Measurements from ENCODE around the gene FEZ2.

Gene FEZ2

GRCh38 chr2:36567711-36568408 lies 30.1 kb downstream of the FEZ2 start:
- Histone ChIP-seq H3K27ac (ENCODE audit: low read depth, low read length) (no peak overlapping the region), H3K4me3 (ENCODE audit: low read length) (no peak overlapping the region), H3F3A (ENCODE audit: control insufficient read depth, insufficient read depth) (no peaks in the 10 kb centered on the region), H3K4me1 (ENCODE audit: control insufficient read depth, low read length) (no peaks in the 10 kb centered on the region), H3K9me2 (replicated peaks; ENCODE audit: control insufficient read depth, low read length) (no peaks in the 10 kb centered on the region), H3K4me2 (ENCODE audit: low read length) (no peak overlapping the region), H3K36me3 (ENCODE audit: control insufficient read depth, low read length) (peaks cover 9% of the 10 kb centered on the region), H3K27me3 (ENCODE audit: control insufficient read depth, low read length) (no peaks in the 10 kb centered on the region), H4K20me1 (ENCODE audit: control insufficient read depth, insufficient read depth, low read depth, low read length) (no peaks in the 10 kb centered on the region), H3K79me2 (ENCODE audit: control insufficient read depth, low read length) (no peaks in the 10 kb centered on the region), H3K9me3 (ENCODE audit: control insufficient read depth, insufficient read depth, low read length) (no peaks in the 10 kb centered on the region)
- TF ChIP-seq CTCF (IDR thresholded peaks at IDR 0.05; ENCODE audit: low read depth, low read length, poor library complexity, severe bottlenecking) (no peak), EZH2phosphoT487 (IDR thresholded peaks at IDR 0.05; ENCODE audit: borderline replicate concordance, low read length) (no peak)

DNA sequence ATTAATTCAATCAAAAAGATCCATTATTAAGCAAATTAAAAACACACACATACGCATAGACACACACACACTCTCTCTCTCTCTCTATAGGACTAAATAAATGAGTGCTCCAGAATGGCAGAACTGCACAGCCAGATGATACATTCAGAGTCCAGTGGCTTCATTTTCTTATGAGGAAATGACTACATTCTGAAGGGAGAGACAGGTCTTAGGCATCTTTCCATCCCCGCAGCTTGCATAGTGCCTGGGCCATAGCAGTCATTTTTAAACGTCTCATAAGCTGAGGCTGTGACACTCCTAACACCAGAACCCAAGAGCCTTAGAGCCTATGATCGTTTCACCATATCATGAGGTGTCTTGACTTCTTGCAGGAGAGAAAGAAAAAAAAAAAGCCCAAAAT lies 31.1 kb downstream of the FEZ2 start:
- Histone ChIP-seq H3K4me2 (ENCODE audit: low read length) (no peak overlapping the region), H4K20me1 (ENCODE audit: control insufficient read depth, insufficient read depth, low read depth, low read length) (no peaks in the 10 kb centered on the region), H3K9me3 (ENCODE audit: control insufficient read depth, insufficient read depth, low read length) (no peaks in the 10 kb centered on the region), H3K4me3 (ENCODE audit: low read length) (no peak overlapping the region), H3K9me2 (replicated peaks; ENCODE audit: control insufficient read depth, low read length) (no peaks in the 10 kb centered on the region), H3K27ac (ENCODE audit: low read depth, low read length) (no peak overlapping the region), H3K4me1 (ENCODE audit: control insufficient read depth, low read length) (no peaks in the 10 kb centered on the region), H3K27me3 (ENCODE audit: control insufficient read depth, low read length) (no peaks in the 10 kb centered on the region), H3K79me2 (ENCODE audit: control insufficient read depth, low read length) (no peaks in the 10 kb centered on the region), H3K36me3 (ENCODE audit: control insufficient read depth, low read length) (peaks cover 9% of the 10 kb centered on the region), H3F3A (ENCODE audit: control insufficient read depth, insufficient read depth) (no peaks in the 10 kb centered on the region)
- TF ChIP-seq EZH2phosphoT487 (IDR thresholded peaks at IDR 0.05; ENCODE audit: borderline replicate concordance, low read length) (no peak), CTCF (IDR thresholded peaks at IDR 0.05; ENCODE audit: low read depth, low read length, poor library complexity, severe bottlenecking) (no peak)

GRCh38 chr2:36565712-36566111 lies 32.3 kb downstream of the FEZ2 start:
- Histone ChIP-seq H3K4me2 (ENCODE audit: low read length) (no peak overlapping the region), H3K4me1 (ENCODE audit: control insufficient read depth, low read length) (no peaks in the 10 kb centered on the region), H4K20me1 (ENCODE audit: control insufficient read depth, insufficient read depth, low read depth, low read length) (no peaks in the 10 kb centered on the region), H3K4me3 (ENCODE audit: low read length) (no peak overlapping the region), H3K36me3 (ENCODE audit: control insufficient read depth, low read length) (peaks cover 12% of the 10 kb centered on the region), H3K27me3 (ENCODE audit: control insufficient read depth, low read length) (no peaks in the 10 kb centered on the region), H3K9me2 (replicated peaks; ENCODE audit: control insufficient read depth, low read length) (no peaks in the 10 kb centered on the region), H3F3A (ENCODE audit: control insufficient read depth, insufficient read depth) (no peaks in the 10 kb centered on the region), H3K79me2 (ENCODE audit: control insufficient read depth, low read length) (no peaks in the 10 kb centered on the region), H3K9me3 (ENCODE audit: control insufficient read depth, insufficient read depth, low read length) (no peaks in the 10 kb centered on the region), H3K27ac (ENCODE audit: low read depth, low read length) (no peak overlapping the region)
- TF ChIP-seq CTCF (IDR thresholded peaks at IDR 0.05; ENCODE audit: low read depth, low read length, poor library complexity, severe bottlenecking), result no peak
- no peak for TF ChIP-seq EZH2phosphoT487 (IDR thresholded peaks at IDR 0.05; ENCODE audit: borderline replicate concordance, low read length)
